PC-9 (cell line): ENCODE data around the gene COL5A1. TPM values are rescaled to one million over a fixed set of nuclear protein-coding genes. Genes with fewer than 3 reads are reported as not detected.

Experiments used
- BruUV-seq: library from RNA; stranded (reverse); fragments of 400-500 nt; replicated peaks from 2 replicates; lab custom pipeline; 2021; lab: Mats Ljungman, UMichigan
- CTCF ChIA-PET: fragments of 300-600 bp; sonication (Branson Sonifier 250); formaldehyde crosslinking; loops from one replicate; lab custom pipeline; 2022; ENCODE audit warnings: antibody characterized with exemption; lab: Charles Lee
- POLR2A ChIA-PET: fragments of 300-600 bp; sonication (Branson Sonifier 250); formaldehyde crosslinking; loops from one replicate; lab custom pipeline; 2022; ENCODE audit warnings: antibody characterized with exemption; ENCODE audit not compliant: unreplicated experiment; lab: Charles Lee
- DNase-seq, 2 experiments: peaks; one replicate each; pipeline versions ENCODE4 v3.0.0 to v3.0.0-alpha.2; 2015 to 2022; ENCODE audit warnings: mixed read lengths in 1 of 2
- H2AFZ ChIP-seq: fragments of 200-600 bp; sonication (generic); 2 replicates; pipeline ENCODE4 v1.8.1; 2017; ENCODE audit warnings: antibody characterized with exemption
- H3F3A ChIP-seq: fragments of 200-600 bp; sonication (generic); 2 replicates; pipeline ENCODE4 v1.8.1; 2017; ENCODE audit warnings: antibody characterized with exemption, mild to moderate bottlenecking, low read depth; ENCODE audit not compliant: insufficient read depth
- H3K27ac ChIP-seq: fragments of 200-600 bp; sonication (generic); 2 replicates; pipeline ENCODE4 v1.6.1; 2016; ENCODE audit warnings: mixed run types
- H3K27me3 ChIP-seq: fragments of 200-600 bp; sonication (generic); 2 replicates; pipeline ENCODE4 v1.6.1; 2016; ENCODE audit warnings: low read depth, mixed run types; ENCODE audit not compliant: insufficient read depth
- H3K36me3 ChIP-seq: fragments of 200-600 bp; sonication (generic); 2 replicates; pipeline ENCODE4 v1.6.1; 2016; ENCODE audit warnings: low read depth, mixed run types
- H3K4me1 ChIP-seq: fragments of 200-600 bp; sonication (generic); replicated peaks from 2 replicates; pipeline ENCODE4 v1.6.1; 2016; ENCODE audit warnings: mixed run types; ENCODE audit not compliant: insufficient read depth
- H3K4me2 ChIP-seq: fragments of 200-600 bp; sonication (generic); 2 replicates; pipeline ENCODE4 v1.6.1; 2017; ENCODE audit warnings: mixed run types
- H3K4me3 ChIP-seq: fragments of 200-600 bp; sonication (generic); 2 replicates; pipeline ENCODE4 v1.6.1; 2016; ENCODE audit warnings: mixed run types
- H3K79me2 ChIP-seq: fragments of 200-600 bp; sonication (generic); 2 replicates; pipeline ENCODE4 v1.6.1; 2017; ENCODE audit warnings: low read depth, mixed run types
- H3K9me2 ChIP-seq: fragments of 200-600 bp; sonication (generic); 2 replicates; pipeline ENCODE4 v1.8.1; 2017; ENCODE audit warnings: mild to moderate bottlenecking; ENCODE audit not compliant: insufficient read depth
- H3K9me3 ChIP-seq: fragments of 200-600 bp; sonication (generic); 2 replicates; pipeline ENCODE4 v1.8.1; 2016; ENCODE audit warnings: low read depth; ENCODE audit not compliant: insufficient read depth
- H4K20me1 ChIP-seq: fragments of 200-600 bp; sonication (generic); 2 replicates; pipeline ENCODE4 v1.8.1; 2017; ENCODE audit not compliant: insufficient read depth
- CTCF ChIP-seq: fragments of 200-600 bp; sonication (generic); conservative IDR thresholded peaks from 2 replicates; pipeline ENCODE4 v1.6.1; 2017; ENCODE audit warnings: mixed run types, antibody characterized with exemption, mild to moderate bottlenecking, moderate library complexity
- EZH2 ChIP-seq: fragments of 200-600 bp; sonication (generic); IDR thresholded peaks from 2 replicates; pipeline ENCODE4 v1.8.0; 2017; ENCODE audit warnings: antibody characterized with exemption, low read depth
- intact Hi-C: fragments of 100-400 bp; cut with micrococcal nuclease; formaldehyde crosslinking; loops from one replicate; pipeline ENCODE4 v1.10.0; 2022; ENCODE audit not compliant: unreplicated experiment
- total RNA-seq: library from RNA; stranded (reverse); gene quantifications from 2 replicates; pipeline ENCODE4 v1.2.3, GENCODE V29; 2021

The COL5A1 gene
- total RNA-seq, 1 experiment from 2014 or later = 15.2 TPM

GRCh38 chr9:134890155-134890495, 248.5 kb downstream of the COL5A1 start:
- no peak overlapping the region for H2AFZ ChIP-seq
- H3K4me3 ChIP-seq = no peak overlapping the region
- ChIA-PET CTCF (interaction anchor here (0.6 kb wide), 1 partner anchor 529 kb away, joined by 3 read pairs; no protein-coding TSS in a partner anchor), POLR2A (no interaction called here)
- no peak for DNase-seq
- no peaks in the 10 kb centered on the region; the same call in 1 of the 2 replicates for H4K20me1 ChIP-seq
- no TSS peak for BruUV-seq
- no peaks in the 10 kb centered on the region for H3K79me2 ChIP-seq
- no peak overlapping the region for H3K4me2 ChIP-seq
- no peaks in the 10 kb centered on the region for H3K4me1 ChIP-seq
- H3K27ac ChIP-seq = no peak overlapping the region
- intact Hi-C loops = no loop called here
- peaks cover 97% of the 10 kb centered on the region for H3K27me3 ChIP-seq
- no peaks in the 10 kb centered on the region for H3K36me3 ChIP-seq
- no peak for TF ChIP-seq EZH2
- no peak for TF ChIP-seq CTCF
- no peaks in the 10 kb centered on the region for H3F3A ChIP-seq
- no peaks in the 10 kb centered on the region for H3K9me2 ChIP-seq
- no peaks in the 10 kb centered on the region for H3K9me3 ChIP-seq

DNA sequence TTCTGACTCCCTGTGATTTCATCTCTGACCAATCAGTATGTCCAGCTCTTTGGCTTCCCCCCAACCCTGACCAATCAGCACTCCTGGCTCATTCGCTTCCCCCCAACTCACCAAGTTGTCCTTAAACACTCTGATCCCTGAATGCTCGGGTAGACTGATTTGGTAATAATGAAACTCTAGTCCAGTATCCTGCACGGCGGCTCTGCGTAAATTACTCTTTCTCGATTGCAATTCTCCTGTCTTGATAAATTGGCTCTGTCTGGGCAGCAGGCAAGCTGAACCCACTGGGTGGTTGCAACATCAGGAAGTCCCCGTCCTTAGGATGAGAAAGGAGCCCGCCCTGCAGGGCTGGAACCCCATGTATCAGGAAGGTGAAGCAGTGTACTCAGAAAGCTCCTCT, 249.4 kb downstream of the COL5A1 start:
- no peaks in the 10 kb centered on the region for H3K4me1 ChIP-seq
- no peaks in the 10 kb centered on the region; the same call in 1 of the 2 replicates for H4K20me1 ChIP-seq
- no TSS peak for BruUV-seq
- no peak overlapping the region for H3K4me2 ChIP-seq
- H3K4me3 ChIP-seq = no peak overlapping the region
- H2AFZ ChIP-seq = no peak overlapping the region
- H3K27ac ChIP-seq = no peak overlapping the region
- peaks cover 95% of the 10 kb centered on the region for H3K27me3 ChIP-seq
- POLR2A ChIA-PET = no interaction called here
- no peaks in the 10 kb centered on the region for H3F3A ChIP-seq
- TF ChIP-seq EZH2 (no peak), CTCF (no peak)
- no peaks in the 10 kb centered on the region for H3K9me3 ChIP-seq
- no peaks in the 10 kb centered on the region for H3K9me2 ChIP-seq
- intact Hi-C loops = no loop called here
- no peak for DNase-seq
- no peaks in the 10 kb centered on the region for H3K36me3 ChIP-seq
- CTCF ChIA-PET = no interaction called here
- H3K79me2 ChIP-seq = no peaks in the 10 kb centered on the region

- no TSS peak for BruUV-seq
- ChIA-PET POLR2A (no interaction called here), CTCF (no interaction called here)
- no peaks in the 10 kb centered on the region for H3K9me3 ChIP-seq
- no peaks in the 10 kb centered on the region for H3K9me2 ChIP-seq
- no peak overlapping the region for H3K4me2 ChIP-seq
- TF ChIP-seq EZH2 (no peak), CTCF (no peak)
- intact Hi-C loops = no loop called here
- no peak for DNase-seq
- no peaks in the 10 kb centered on the region for H3F3A ChIP-seq
- no peaks in the 10 kb centered on the region; the same call in 1 of the 2 replicates for H4K20me1 ChIP-seq
- no peaks in the 10 kb centered on the region for H3K79me2 ChIP-seq
- no peaks in the 10 kb centered on the region for H3K36me3 ChIP-seq
- H3K27me3 ChIP-seq = peaks cover 94% of the 10 kb centered on the region
- no peaks in the 10 kb centered on the region for H3K4me1 ChIP-seq
- H3K4me3 ChIP-seq = no peak overlapping the region
- no peak overlapping the region for H3K27ac ChIP-seq
- H2AFZ ChIP-seq = no peak overlapping the region
These were observed 250.1 kb downstream of the COL5A1 start for GRCh38 chr9:134891713-134892112.
